ENCODE data around the gene ADGRL3.

Gene ADGRL3

GRCh38 chr4:61714387-61714911 lies 514.3 kb downstream of the ADGRL3 start:
- H3K27ac ChIP-seq = no peak overlapping the region

GRCh38 chr4:61716426-61716825 lies 516.3 kb downstream of the ADGRL3 start:
- no peak overlapping the region for H3K27ac ChIP-seq
- TF ChIP-seq CTCF (conservative IDR thresholded peaks at IDR 0.05) (no peak), ZFX (IDR thresholded peaks at IDR 0.05) (no peak)

More at GRCh38 chr4:61714387-61714911, 514.3 kb downstream of the ADGRL3 start:
- no peak for TF ChIP-seq CTCF (conservative IDR thresholded peaks at IDR 0.05)
- no peak for TF ChIP-seq ZFX (IDR thresholded peaks at IDR 0.05)

GRCh38 chr4:61723492-61723891 lies 523.4 kb downstream of the ADGRL3 start:
- H3K27ac ChIP-seq = no peak overlapping the region

GRCh38 chr4:61727286-61727685 lies 527.2 kb downstream of the ADGRL3 start:
- no peak overlapping the region for H3K27ac ChIP-seq
- no peak for TF ChIP-seq ZFX (IDR thresholded peaks at IDR 0.05)
- no peak for TF ChIP-seq CTCF (conservative IDR thresholded peaks at IDR 0.05)

More at GRCh38 chr4:61723492-61723891, 523.4 kb downstream of the ADGRL3 start:
- TF ChIP-seq ZFX (IDR thresholded peaks at IDR 0.05) = no peak

GRCh38 chr4:61734409-61734808 lies 534.3 kb downstream of the ADGRL3 start:
- TF ChIP-seq CTCF (conservative IDR thresholded peaks at IDR 0.05) = no peak
- no peak for TF ChIP-seq ZFX (IDR thresholded peaks at IDR 0.05)
- H3K27ac ChIP-seq = no peak overlapping the region

- TF ChIP-seq CTCF (conservative IDR thresholded peaks at IDR 0.05) (no peak), ZFX (IDR thresholded peaks at IDR 0.05) (no peak)
- H3K27ac ChIP-seq = no peak overlapping the region
These were observed 539.8 kb downstream of the ADGRL3 start for GRCh38 chr4:61739887-61740286.

GRCh38 chr4:61740886-61741285 lies 540.8 kb downstream of the ADGRL3 start:
- H3K27ac ChIP-seq = no peak overlapping the region
- no peak for TF ChIP-seq CTCF (conservative IDR thresholded peaks at IDR 0.05)

GRCh38 chr4:61741327-61742096 lies 541.4 kb downstream of the ADGRL3 start:
- TF ChIP-seq CTCF (conservative IDR thresholded peaks at IDR 0.05) (peak; percentile 59), ZFX (IDR thresholded peaks at IDR 0.05) (no peak)
- H3K27ac ChIP-seq = no peak overlapping the region
